SHP77 treated with DMSO at 0.1 percent for 48 hours (cell line): ENCODE results near the gene IDE.
A peak's percentile ranks its signal among the peaks of the same experiment; 100 is the strongest.
"Not testable (repeated sequence)": the region's sequence is repeated elsewhere in the genome, so short reads cannot be mapped to it uniquely, and the experiment has no call there.

Experiments
- DNase-seq: peaks from one replicate; lab custom pipeline; 2025; lab: John Stamatoyannopoulos, UW

The IDE gene

GRCh38 chr10:92573798-92574547, at the start of gene IDE:
TSS of gene IDE (minus strand) at chr10:92574093. CDS start at chr10:92574019, 74 bp downstream.
- DNase-seq, result peak; percentile 76

GRCh38 chr10:92619368-92619767, 45.5 kb upstream of the IDE start:
- DNase-seq, result no peak

- no peak for DNase-seq
Measured at GRCh38 chr10:92615515-92615914, 41.6 kb upstream of the IDE start.

GRCh38 chr10:92604841-92605240, 30.9 kb upstream of the IDE start:
- DNase-seq, result no peak

GRCh38 chr10:92598321-92598720, 24.4 kb upstream of the IDE start:
- no peak for DNase-seq

GRCh38 chr10:92595505-92595904, 21.6 kb upstream of the IDE start:
- no peak for DNase-seq

- DNase-seq, result no peak
Measured at GRCh38 chr10:92593619-92594588, 20.0 kb upstream of the IDE start.

- DNase-seq, result peak; percentile 92
Measured at GRCh38 chr10:92592761-92593618, 19.1 kb upstream of the IDE start, which contains the start of gene KIF11. TSS of gene KIF11 (plus strand) at chr10:92593130. CDS start at chr10:92593376, 246 bp downstream.

GRCh38 chr10:92591550-92592022, 17.7 kb upstream of the IDE start:
- DNase-seq, result peak; percentile 87

- DNase-seq, result peak; percentile 23
Measured at GRCh38 chr10:92590623-92591549, 17.0 kb upstream of the IDE start.

- DNase-seq, result not testable (repeated sequence)
Measured at GRCh38 chr10:92582347-92582746, 8.5 kb upstream of the IDE start.

- DNase-seq, result no peak
Measured at GRCh38 chr10:92575961-92576360, 2.1 kb upstream of the IDE start.

GRCh38 chr10:92574548-92575261, 812 bp upstream of the IDE start:
- no peak for DNase-seq

- no peak for DNase-seq
Measured at GRCh38 chr10:92573091-92573797, 649 bp downstream of the IDE start.

GRCh38 chr10:92572362-92573090, 1.4 kb downstream of the IDE start:
- DNase-seq, result no peak

- no peak for DNase-seq
Measured at GRCh38 chr10:92571649-92572048, 2.2 kb downstream of the IDE start.

GRCh38 chr10:92569663-92570062, 4.2 kb downstream of the IDE start:
- not testable (repeated sequence) for DNase-seq

GRCh38 chr10:92569071-92569470, 4.8 kb downstream of the IDE start:
- DNase-seq, result no peak
